HG03064 (cell line): Measurements from ENCODE around the gene ECSIT.

Experiments used
- ATAC-seq: cut with Tn5 transposase; IDR thresholded peaks from one replicate; pipeline ENCODE4 v1.9.1; 2021; ENCODE audit warnings: low read depth; ENCODE audit not compliant: unreplicated experiment

ECSIT gene

GRCh38 chr19:11551603-11552235, 22.8 kb upstream of the ECSIT start:
- ATAC-seq: no peak

GRCh38 chr19:11550265-11550664, 21.3 kb upstream of the ECSIT start:
- ATAC-seq: no peak

- no peak for ATAC-seq
Observed at GRCh38 chr19:11549386-11549953, 20.5 kb upstream of the ECSIT start.

- no peak for ATAC-seq
Observed at GRCh38 chr19:11547929-11548700, 19.2 kb upstream of the ECSIT start.

GRCh38 chr19:11541238-11541637, 12.3 kb upstream of the ECSIT start:
- ATAC-seq: no peak

- no peak for ATAC-seq
Observed at GRCh38 chr19:11540645-11541044, 11.7 kb upstream of the ECSIT start.

GRCh38 chr19:11539495-11540365, 10.8 kb upstream of the ECSIT start:
- ATAC-seq: no peak

GRCh38 chr19:11538232-11539036, 9.5 kb upstream of the ECSIT start, which contains the start of gene CNN1:
TSS of gene CNN1 (plus strand) at chr19:11538851. CDS start at chr19:11538928, 77 bp downstream.
- no peak for ATAC-seq

- ATAC-seq: no peak
Observed at GRCh38 chr19:11535792-11536595, 7.1 kb upstream of the ECSIT start.

GRCh38 chr19:11534948-11535347, 6.0 kb upstream of the ECSIT start:
- ATAC-seq: no peak

GRCh38 chr19:11534538-11534937, 5.6 kb upstream of the ECSIT start:
- ATAC-seq: no peak

- ATAC-seq: no peak
Observed at GRCh38 chr19:11530432-11530831, 1.5 kb upstream of the ECSIT start.

GRCh38 chr19:11519138-11519537, 9.8 kb downstream of the ECSIT start:
- no peak for ATAC-seq

- no peak for ATAC-seq
Observed at GRCh38 chr19:11513946-11514345, 15.0 kb downstream of the ECSIT start.

- no peak for ATAC-seq
Observed at GRCh38 chr19:11510444-11510843, 18.5 kb downstream of the ECSIT start.

- no peak for ATAC-seq
Observed at GRCh38 chr19:11507370-11508078, 21.4 kb downstream of the ECSIT start.

GRCh38 chr19:11506967-11507366, 22.0 kb downstream of the ECSIT start:
- no peak for ATAC-seq

GRCh38 chr19:11506101-11506555, 22.8 kb downstream of the ECSIT start:
- peak; percentile 12 for ATAC-seq
